WI38 (cell line): ENCODE measurements around the gene ALG6.
"Not testable (repeated sequence)": the region's sequence is repeated elsewhere in the genome, so short reads cannot be mapped to it uniquely, and the experiment has no call there.

Experiments
- H3K4me3 ChIP-seq: 2 replicates; pipeline ENCODE4 v1.5.1; 2011; ENCODE audit warnings: low read depth, mild to moderate bottlenecking, control low read depth, low read length
- TF ChIP-seq, protein P1 (sequence below): IDR thresholded peaks from 2 replicates; pipeline ENCODE4 v1.5.1; 2012; ENCODE audit warnings: low read depth, mild to moderate bottlenecking, control low read depth, low read length

The ALG6 gene

DNA sequence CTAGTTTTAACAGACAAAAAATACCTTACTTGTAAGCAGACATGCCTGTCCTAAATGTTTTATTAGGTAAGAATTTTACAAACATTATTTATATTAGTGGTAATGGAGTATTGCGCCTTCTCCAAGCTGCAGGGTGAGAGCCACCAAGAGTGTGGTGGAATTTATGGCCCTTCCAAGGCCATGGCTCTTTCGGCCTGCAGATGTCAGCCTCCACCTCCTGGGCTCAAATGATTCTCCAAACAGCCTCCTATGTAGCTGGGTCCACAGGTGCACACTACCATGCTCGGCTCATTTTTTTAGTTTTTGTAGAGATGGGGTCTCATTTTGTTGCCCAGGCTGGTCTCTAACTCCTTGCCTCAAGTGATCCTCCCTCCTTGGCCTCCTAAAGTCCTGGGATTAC is 99.3 kb downstream of the ALG6 start:
- no peak overlapping the region for H3K4me3 ChIP-seq
- TF ChIP-seq, protein P1, sequence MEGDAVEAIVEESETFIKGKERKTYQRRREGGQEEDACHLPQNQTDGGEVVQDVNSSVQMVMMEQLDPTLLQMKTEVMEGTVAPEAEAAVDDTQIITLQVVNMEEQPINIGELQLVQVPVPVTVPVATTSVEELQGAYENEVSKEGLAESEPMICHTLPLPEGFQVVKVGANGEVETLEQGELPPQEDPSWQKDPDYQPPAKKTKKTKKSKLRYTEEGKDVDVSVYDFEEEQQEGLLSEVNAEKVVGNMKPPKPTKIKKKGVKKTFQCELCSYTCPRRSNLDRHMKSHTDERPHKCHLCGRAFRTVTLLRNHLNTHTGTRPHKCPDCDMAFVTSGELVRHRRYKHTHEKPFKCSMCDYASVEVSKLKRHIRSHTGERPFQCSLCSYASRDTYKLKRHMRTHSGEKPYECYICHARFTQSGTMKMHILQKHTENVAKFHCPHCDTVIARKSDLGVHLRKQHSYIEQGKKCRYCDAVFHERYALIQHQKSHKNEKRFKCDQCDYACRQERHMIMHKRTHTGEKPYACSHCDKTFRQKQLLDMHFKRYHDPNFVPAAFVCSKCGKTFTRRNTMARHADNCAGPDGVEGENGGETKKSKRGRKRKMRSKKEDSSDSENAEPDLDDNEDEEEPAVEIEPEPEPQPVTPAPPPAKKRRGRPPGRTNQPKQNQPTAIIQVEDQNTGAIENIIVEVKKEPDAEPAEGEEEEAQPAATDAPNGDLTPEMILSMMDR: no peak

DNA sequence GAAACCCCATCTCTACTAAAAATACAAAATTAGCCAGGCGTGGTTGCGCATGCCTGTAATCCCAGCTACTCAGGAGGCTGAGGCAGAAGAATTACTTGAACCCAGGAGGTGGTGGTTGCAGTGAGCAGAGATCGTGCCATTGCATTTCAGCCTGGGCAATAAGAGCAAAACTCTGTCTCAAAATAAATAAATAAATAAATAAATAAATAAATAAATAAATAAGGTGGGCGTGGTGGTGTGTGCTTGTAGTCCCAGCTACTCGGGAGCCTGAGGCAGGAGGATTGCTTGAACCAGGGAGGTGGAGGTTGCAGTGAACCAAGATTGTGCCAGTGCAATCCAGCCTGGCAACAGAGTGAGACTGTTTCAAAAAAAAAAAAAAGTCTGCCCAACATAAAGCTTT is 101.3 kb downstream of the ALG6 start:
- not testable (repeated sequence) for H3K4me3 ChIP-seq

DNA sequence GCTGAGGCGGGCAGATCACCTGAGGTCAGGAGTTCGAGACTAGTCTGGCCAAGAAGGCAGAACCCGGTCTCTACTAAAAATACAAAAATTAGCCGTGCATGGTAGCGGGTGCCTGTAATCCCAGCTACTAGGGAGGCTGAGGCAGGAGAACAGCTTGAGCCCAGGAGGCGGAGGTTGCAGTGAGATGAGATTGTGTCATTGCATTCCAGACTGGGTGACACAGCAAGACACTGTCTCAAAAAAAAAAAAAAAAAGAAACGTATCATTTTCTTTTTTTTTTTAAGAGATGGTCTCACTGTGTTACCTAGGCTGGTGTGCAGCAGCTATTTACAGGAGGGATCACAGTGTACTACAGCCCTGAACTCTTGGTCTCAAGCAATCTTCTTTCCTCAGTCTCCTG is 108.3 kb downstream of the ALG6 start:
- no peak overlapping the region for H3K4me3 ChIP-seq
- TF ChIP-seq, protein P1: no peak

DNA sequence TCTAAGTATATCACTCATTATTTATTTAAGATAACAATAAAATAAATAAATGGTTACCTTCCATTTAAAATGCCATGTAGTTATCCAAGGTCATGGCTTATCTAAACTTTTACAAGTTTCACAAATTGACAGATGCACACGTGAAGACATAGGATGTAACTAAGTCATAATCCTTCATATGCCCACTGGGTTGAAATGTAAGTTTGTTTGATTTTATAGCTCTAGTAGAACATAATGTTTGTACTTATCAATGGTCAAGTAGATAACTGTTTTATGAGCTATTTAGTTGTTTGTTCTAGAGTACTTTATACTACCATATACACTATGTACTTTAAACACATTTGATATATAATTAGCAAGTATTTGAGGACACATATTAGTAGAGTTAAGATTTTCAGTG is 112.6 kb downstream of the ALG6 start:
- TF ChIP-seq, protein P1: no peak
- no peak overlapping the region for H3K4me3 ChIP-seq

DNA sequence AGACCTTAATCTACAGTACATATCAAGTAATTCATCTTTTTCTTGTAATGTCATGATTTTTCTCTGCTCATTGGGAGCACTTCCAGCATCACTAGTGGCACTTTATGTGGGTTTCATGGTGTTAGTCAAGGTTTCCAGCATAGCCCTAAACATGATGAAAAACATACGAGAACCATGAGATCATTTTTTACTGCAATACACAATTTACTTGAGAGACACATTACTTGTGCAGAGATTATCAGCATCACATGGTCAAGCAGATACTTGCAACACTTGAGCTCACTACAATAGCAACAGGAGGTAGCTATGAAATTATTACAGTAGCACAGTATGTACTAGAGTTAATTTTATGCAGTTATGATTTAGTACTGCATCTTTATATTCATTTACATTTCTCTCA is 119.2 kb downstream of the ALG6 start:
- TF ChIP-seq, protein P1: no peak
- H3K4me3 ChIP-seq: no peak overlapping the region

DNA sequence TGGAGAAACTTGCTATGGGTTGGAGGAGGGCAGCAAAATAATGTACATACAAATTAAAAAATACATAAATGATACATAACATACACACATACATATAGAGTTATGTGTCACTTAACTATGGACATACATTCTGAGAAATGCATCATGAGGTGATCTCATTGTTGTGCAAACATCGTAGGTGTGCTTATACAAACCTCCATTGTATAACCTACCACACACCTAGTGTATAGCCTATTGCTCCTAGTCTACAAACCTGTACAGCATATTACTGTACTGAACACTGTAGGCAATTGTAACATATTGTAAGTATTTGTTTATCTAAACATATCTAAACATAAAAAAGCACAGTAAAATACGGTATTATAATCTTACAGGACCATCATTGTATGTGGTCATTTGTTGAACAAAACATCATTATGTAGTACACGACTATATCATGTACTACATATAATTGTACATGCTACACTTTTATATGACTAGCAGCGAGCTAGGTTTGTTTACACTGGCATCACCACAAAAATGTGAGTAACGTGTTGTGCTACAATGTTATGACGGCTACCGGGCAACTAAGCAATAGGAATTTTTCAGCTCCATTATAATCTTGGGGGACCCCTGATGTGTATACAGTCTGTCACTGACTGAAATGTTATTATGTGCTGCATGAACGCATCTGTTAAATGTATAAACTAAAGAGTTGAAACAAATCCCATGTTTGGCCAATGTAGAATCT is 120.1 kb downstream of the ALG6 start:
- no peak overlapping the region for H3K4me3 ChIP-seq
- TF ChIP-seq, protein P1: no peak
